ENCODE measurements around the gene NGRN. TPM values are rescaled to one million over a fixed set of nuclear protein-coding genes. Genes with fewer than 3 reads are reported as not detected.
"Not testable (repeated sequence)": the region's sequence is repeated elsewhere in the genome, so short reads cannot be mapped to it uniquely, and the experiment has no call there.

The NGRN gene
- total RNA-seq, 1 donor from 2014 or later: 103 TPM

GRCh38 chr15:90294159-90294558 lies 28.7 kb downstream of the NGRN start:
- peaks cover 6% of the 10 kb centered on the region for H3K4me1 Mint-ChIP-seq (ENCODE audit: unreplicated experiment)
- no peak for TF ChIP-seq CTCF (conservative IDR thresholded peaks at IDR 0.05)
- H3K27me3 Mint-ChIP-seq: peaks cover 5% of the 10 kb centered on the region
- H3K9me3 Mint-ChIP-seq: no peaks in the 10 kb centered on the region
- no peak overlapping the region for H3K27ac Mint-ChIP-seq
- DNase-seq (ENCODE audit: extremely low spot score, unreplicated experiment): no peak
- H3K36me3 Mint-ChIP-seq: no peaks in the 10 kb centered on the region
- no peak overlapping the region for H3K4me3 Mint-ChIP-seq

GRCh38 chr15:90294601-90295269 lies 29.3 kb downstream of the NGRN start:
- no peak for DNase-seq (ENCODE audit: extremely low spot score, unreplicated experiment)
- Mint-ChIP-seq H3K4me1 (ENCODE audit: unreplicated experiment) (peaks cover 6% of the 10 kb centered on the region), H3K27ac (no peak overlapping the region), H3K9me3 (no peaks in the 10 kb centered on the region), H3K4me3 (no peak overlapping the region), H3K27me3 (peaks cover 5% of the 10 kb centered on the region), H3K36me3 (no peaks in the 10 kb centered on the region)
- no peak for TF ChIP-seq CTCF (conservative IDR thresholded peaks at IDR 0.05)

- Mint-ChIP-seq H3K27me3 (peaks cover 5% of the 10 kb centered on the region), H3K4me3 (no peak overlapping the region), H3K27ac (no peak overlapping the region), H3K9me3 (no peaks in the 10 kb centered on the region), H3K36me3 (no peaks in the 10 kb centered on the region), H3K4me1 (ENCODE audit: unreplicated experiment) (peaks cover 6% of the 10 kb centered on the region)
- DNase-seq (ENCODE audit: extremely low spot score, unreplicated experiment): no peak
- no peak for TF ChIP-seq CTCF (conservative IDR thresholded peaks at IDR 0.05)
Measured at GRCh38 chr15:90295270-90295648, 29.8 kb downstream of the NGRN start.

- H3K27me3 Mint-ChIP-seq; H3K9me3 Mint-ChIP-seq; H3K4me3 Mint-ChIP-seq; DNase-seq (ENCODE audit: extremely low spot score, unreplicated experiment); H3K36me3 Mint-ChIP-seq; H3K27ac Mint-ChIP-seq: not testable (repeated sequence)
- peaks cover 12% of the 10 kb centered on the region for H3K4me1 Mint-ChIP-seq (ENCODE audit: unreplicated experiment)
Measured at GRCh38 chr15:90296316-90296884, 30.9 kb downstream of the NGRN start.

GRCh38 chr15:90297021-90297420 lies 31.5 kb downstream of the NGRN start:
- peaks cover 5% of the 10 kb centered on the region for H3K27me3 Mint-ChIP-seq
- no peak for DNase-seq (ENCODE audit: extremely low spot score, unreplicated experiment)
- no peak for TF ChIP-seq CTCF (conservative IDR thresholded peaks at IDR 0.05)
- H3K36me3 Mint-ChIP-seq: no peaks in the 10 kb centered on the region
- H3K4me1 Mint-ChIP-seq (ENCODE audit: unreplicated experiment): peaks cover 12% of the 10 kb centered on the region
- no peak overlapping the region for H3K27ac Mint-ChIP-seq
- H3K4me3 Mint-ChIP-seq: no peak overlapping the region
- H3K9me3 Mint-ChIP-seq: no peaks in the 10 kb centered on the region

- DNase-seq (ENCODE audit: extremely low spot score, unreplicated experiment): no peak
- Mint-ChIP-seq H3K36me3 (no peaks in the 10 kb centered on the region), H3K4me3 (no peak overlapping the region), H3K27me3 (no peaks in the 10 kb centered on the region), H3K27ac (no peak overlapping the region), H3K4me1 (ENCODE audit: unreplicated experiment) (peaks cover 6% of the 10 kb centered on the region), H3K9me3 (no peaks in the 10 kb centered on the region)
- TF ChIP-seq CTCF (conservative IDR thresholded peaks at IDR 0.05): no peak
Measured at GRCh38 chr15:90300541-90300940, 35.1 kb downstream of the NGRN start.

Measured in type B pancreatic cell (in vitro differentiated cells).